Mammary epithelial cell (primary cell): Measurements from ENCODE around the gene NUMBL.

Experiments
- EZH2 ChIP-seq: IDR thresholded peaks from 2 replicates; pipeline ENCODE4 v1.6.1; 2012; ENCODE audit warnings: low read length, inconsistent platforms, borderline replicate concordance
- TF ChIP-seq, protein P1 (sequence below), 2 donors: IDR thresholded peaks in 1 of 2; conservative IDR thresholded peaks in 1 of 2; 2 replicates each; pipeline ENCODE4 v1.5.1; 2011 to 2012; ENCODE audit warnings: inconsistent platforms in 2 of 2, low read length in 2 of 2, mild to moderate bottlenecking in 2 of 2, control low read depth in 1 of 2, low read depth in 1 of 2; ENCODE audit not compliant: insufficient read depth in 1 of 2; ENCODE audit errors: extremely low read depth in 1 of 2

DNA sequence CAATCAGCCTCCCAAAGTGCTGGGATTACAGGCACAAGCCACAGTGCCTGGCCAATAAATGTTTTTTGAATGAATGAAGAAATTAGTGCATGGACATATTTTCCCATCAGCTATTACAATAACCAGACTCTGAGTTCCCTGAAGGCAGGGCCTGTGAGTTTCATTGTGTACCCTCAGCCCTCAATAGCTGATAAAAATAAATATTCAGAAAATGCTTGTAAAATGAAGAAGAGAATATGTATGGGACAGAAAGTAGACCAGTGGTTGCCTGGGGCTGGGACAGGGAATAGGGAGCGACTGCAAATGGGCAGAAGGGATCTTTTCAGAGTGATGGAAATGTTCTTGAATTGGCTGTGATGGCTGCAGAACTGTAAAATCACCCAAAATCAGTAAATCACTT is 28.8 kb downstream of the NUMBL start:
- TF ChIP-seq, protein P1, sequence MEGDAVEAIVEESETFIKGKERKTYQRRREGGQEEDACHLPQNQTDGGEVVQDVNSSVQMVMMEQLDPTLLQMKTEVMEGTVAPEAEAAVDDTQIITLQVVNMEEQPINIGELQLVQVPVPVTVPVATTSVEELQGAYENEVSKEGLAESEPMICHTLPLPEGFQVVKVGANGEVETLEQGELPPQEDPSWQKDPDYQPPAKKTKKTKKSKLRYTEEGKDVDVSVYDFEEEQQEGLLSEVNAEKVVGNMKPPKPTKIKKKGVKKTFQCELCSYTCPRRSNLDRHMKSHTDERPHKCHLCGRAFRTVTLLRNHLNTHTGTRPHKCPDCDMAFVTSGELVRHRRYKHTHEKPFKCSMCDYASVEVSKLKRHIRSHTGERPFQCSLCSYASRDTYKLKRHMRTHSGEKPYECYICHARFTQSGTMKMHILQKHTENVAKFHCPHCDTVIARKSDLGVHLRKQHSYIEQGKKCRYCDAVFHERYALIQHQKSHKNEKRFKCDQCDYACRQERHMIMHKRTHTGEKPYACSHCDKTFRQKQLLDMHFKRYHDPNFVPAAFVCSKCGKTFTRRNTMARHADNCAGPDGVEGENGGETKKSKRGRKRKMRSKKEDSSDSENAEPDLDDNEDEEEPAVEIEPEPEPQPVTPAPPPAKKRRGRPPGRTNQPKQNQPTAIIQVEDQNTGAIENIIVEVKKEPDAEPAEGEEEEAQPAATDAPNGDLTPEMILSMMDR (conservative IDR thresholded peaks at IDR 0.05 in 1 of 2, IDR thresholded peaks at IDR 0.05 in 1 of 2; ENCODE audit: extremely low read depth in 1 of 2, insufficient read depth in 1 of 2, low read depth in 1 of 2, low read length in 2 of 2), result no peak
- TF ChIP-seq EZH2, result no peak
